Stimulated activated CD8-positive, alpha-beta memory T cell treated with anti-CD3 and anti-CD28 coated beads, Interleukin-15, amount 100 ng/mL, for 4 hours (primary cell): ENCODE results near the gene SLIT3.
"Not testable (repeated sequence)": the region's sequence is repeated elsewhere in the genome, so short reads cannot be mapped to it uniquely, and the experiment has no call there.

Source experiments
- DNase-seq, 2 donors: peaks; one replicate each; pipeline ENCODE4 v3.0.0-alpha.2; 2020; ENCODE audit warnings: low read depth in 2 of 2

SLIT3 gene

DNA sequence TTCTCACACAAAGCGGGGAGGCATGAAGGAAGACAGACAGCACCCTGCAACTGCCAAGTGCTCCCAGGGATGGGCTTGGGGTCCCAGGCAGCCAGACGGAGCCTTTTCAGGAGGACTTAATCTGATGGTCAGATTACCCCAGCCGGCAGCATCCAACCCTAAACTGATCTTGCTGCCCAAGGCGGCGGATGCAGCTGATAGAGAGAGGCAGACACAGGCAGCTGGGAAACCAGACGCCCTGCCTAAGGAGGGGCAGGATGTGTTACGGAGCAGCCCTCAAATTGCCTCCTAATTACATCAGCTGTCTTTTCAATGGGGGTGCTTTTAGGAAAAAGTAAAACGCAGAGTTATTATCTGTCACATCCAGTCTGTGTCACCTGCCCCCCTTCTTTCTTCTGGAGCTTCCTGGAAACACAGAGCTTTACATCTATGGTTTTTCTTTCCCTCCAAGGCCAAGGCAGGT is 530.9 kb downstream of the SLIT3 start:
- DNase-seq, result no peak

GRCh38 chr5:168768172-168768571 is 532.8 kb downstream of the SLIT3 start:
- DNase-seq, result no peak

GRCh38 chr5:168766426-168766700 is 534.6 kb downstream of the SLIT3 start:
- DNase-seq, result no peak

DNA sequence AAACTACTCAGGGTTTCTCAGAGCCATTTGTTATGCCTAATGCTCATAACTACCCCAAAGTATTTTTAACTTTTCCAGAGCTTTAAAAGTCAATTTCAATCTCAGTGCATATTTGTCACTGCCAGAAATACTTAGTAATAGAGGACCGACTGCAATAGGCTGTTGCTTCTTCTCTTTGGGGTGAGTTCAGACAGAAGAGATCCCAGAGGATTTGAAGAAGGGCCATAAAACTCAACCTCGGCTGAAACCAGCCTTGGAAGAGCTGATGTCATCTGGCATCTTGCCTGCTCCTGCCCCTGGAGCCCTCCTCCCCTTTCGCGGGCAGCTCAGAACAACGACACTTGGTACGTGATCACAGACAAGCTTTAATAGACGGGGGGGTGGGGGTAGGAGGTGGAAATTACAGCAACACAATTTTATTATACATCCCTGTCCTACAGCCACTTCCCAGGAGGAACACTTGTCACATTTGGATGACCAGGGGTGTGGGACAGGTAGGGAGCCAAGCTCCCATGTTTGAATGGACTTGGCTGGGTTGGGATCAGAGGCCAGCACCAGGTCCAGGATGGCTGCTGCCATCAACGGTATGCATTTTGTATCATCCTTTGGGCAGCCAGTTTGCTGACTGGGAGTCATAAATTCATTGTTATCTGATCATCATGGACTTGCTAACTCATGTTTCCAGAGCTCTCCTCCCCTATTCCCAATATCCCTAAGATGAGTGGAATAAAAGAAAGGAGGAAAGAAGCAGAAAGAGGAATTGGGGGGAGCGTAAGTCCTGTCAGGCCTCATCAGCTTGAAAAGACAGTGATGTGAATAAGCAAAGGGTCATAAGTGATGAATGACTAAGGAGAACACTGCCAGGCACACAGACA is 535.2 kb downstream of the SLIT3 start:
- DNase-seq, result no peak

- no peak for DNase-seq
Observed at GRCh38 chr5:168765086-168765550, 535.8 kb downstream of the SLIT3 start.

- DNase-seq, result no peak
Observed at GRCh38 chr5:168756453-168757391, 544.2 kb downstream of the SLIT3 start.

DNA sequence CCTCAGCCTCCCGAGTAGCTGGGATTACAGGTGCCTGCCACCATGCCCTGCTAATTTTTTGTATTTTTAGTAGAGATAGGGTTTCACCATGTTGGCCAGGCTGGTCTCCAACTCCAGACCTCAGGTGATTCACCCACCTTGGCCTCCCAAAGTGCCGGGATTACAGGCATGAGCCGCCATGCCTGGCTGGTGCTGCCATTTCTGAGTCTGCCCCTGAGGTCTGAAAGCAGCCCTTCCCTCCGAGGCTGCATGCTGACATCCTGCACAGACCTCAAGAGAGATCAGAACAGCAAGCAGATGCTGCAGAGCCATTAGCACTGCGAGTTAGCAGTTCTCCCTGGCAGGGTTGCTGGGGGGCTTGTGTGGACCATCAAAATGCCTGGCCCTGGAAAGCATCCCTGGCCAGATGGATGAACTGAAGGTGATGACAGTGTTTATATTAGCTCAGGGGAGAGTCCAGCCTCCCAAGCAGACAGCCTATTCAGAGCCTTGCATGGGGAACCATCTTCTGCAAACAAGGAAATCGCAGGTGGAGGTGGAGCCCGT is 545.3 kb downstream of the SLIT3 start:
- DNase-seq, result no peak

DNA sequence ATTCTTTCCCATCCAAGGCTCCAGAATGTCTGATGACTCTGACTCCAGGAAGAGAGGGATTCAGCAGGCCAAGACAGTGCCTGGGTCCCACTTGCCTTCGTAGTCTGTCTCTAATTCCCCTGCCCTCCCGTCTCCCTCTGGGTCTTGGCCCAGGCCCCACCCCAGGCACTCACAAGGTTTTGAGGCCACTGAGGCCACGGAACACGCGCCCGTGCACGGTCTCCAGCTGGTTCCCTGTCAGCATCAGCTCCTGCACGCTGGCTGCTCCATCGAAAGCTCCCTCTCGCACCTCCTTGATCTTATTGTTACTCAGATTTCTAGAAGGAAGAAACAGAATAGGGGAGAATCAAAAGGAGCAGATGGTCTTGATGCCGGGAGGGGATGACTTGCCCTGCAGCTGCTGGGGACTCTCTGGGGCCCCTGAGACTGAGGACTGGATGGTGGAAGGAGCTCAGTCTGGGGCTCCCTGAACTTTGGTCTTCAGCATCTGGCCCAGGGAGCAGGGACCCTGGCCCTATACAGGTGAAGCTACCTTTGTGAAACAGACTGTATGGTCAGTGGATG is 547.2 kb downstream of the SLIT3 start:
- no peak for DNase-seq

DNA sequence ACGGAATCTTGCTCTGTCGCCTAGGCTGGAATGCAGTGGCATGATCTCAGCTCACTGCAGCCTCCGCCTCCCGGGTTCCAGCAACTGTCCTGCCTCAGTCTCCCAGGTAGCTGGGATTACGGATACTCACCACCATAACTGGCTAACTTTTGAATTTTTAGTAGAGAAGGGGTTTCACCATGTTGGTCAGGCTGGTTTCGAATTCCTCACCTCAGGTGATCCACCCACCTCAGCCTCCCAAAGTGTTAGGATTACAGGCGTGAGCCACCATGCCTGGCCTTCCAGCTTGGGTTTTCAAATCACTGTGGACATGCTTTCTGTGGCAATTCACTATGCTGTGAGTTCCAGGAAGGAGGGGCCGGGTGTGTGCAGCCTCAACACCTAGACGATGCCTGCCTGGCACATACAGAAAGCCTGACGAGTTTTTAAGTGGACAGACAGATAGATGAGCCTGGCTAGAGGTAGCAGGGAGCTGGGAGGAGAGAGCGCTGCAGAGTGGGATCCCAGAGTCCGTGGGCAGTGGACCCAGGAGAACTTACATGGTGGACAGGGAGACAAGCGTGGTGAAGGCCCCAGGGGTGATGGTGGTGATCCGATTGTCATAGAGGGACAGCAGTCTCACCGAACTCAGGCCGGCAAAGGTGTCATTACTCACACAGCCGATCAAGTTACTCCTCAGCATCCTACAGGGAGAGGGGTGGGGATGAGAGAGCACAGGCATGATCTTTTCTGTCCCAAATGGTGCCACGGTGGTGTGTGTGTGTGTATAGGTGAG is 548.3 kb downstream of the SLIT3 start:
- DNase-seq, result no peak

- DNase-seq, result no peak
Observed at GRCh38 chr5:168752012-168752411, 548.9 kb downstream of the SLIT3 start.

- DNase-seq, result no peak
Observed at GRCh38 chr5:168750926-168751325, 550.0 kb downstream of the SLIT3 start.

DNA sequence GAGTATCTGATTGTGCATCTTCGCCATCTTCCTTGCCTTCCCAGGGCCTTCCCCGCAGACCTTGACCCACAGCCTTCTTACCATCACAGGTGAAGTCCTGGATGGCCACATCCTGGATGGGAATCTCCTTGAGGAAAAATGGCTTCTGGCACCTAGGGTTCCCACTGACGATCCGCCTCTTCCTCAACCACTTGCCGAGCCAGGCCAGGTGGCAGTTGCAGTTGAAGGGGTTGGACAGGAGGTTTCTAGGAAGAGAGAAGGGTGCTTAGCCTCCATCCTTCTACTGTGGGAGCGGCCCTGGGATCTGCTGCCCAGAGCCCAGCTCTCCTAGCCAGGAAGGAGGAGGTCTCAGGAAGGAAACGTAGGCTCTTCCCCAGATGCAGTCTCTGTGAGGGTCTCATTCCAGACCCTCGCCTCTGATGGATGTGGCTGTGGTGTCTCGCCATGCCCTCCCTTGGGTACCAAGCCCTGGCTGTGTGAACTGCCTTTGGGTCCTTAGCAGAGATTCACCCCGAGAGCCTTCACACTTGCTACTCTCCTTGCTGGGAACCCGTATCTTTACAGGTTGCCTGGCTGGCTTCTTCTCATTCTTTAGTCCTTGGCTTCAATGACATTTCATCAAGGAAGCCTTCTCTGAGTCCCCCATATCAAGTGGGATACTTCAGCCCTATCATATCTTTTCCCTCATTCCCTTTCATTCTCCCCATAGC is 551.4 kb downstream of the SLIT3 start:
- DNase-seq, result no peak

GRCh38 chr5:168747987-168748777 is 552.8 kb downstream of the SLIT3 start:
- no peak for DNase-seq

DNA sequence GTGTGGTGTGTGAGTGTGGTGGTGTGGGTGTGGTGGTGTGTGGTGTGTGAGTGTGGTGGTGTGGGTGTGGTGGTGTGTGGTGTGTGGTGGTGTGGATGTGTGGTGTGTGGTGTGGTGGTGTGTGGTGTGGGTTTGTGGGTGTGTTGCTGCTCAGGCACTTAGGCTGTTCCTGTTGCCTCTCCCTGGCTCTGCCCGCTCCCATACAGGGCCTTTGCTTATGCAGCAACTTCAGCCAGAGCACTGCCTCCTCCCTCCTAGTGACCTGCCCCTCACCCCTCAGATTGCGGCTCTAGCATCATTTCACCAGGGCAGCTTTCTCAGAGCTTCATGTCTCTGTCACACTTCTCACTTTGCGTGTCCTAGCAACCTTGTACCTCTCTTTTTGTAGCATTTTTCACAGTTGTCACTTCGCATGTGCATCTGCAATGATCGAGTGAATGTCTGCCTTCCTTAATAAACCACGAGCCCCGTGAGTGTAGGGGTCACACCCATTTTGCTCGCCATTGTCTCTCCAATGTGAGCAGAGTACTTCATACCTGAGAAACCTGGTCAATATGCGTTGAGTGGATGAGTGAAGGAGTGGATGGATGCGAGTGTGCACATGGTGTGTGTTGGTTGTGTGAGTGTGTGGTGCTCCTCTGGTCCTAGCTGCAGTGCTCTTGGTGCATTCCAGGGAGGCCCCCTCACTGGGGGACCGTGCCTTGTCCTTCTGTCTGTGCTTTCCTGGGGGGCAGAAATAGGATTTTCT is 553.9 kb downstream of the SLIT3 start:
- no peak for DNase-seq

GRCh38 chr5:168746126-168746892 is 554.6 kb downstream of the SLIT3 start:
- DNase-seq, result not testable (repeated sequence)

- no peak for DNase-seq
Observed at GRCh38 chr5:168743617-168744016, 557.3 kb downstream of the SLIT3 start.

DNA sequence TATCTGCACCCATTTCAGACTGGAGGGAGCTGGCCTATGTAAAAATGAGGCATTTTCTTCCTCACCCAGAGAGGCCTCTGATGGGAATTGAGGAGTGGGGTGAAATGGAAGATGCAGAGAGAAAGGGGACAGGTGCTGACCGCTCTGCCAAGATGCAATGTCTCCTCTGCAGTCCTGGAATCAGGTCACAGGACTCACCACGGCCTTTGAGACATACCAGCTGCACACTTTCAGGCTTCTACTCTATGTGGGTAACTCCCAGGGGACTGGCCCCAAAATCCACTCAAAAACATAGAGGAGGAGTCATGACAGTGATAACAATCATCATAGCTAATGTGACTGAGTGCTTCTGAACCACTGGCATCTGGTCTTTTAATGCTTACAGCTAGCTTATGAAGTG is 558.6 kb downstream of the SLIT3 start:
- DNase-seq, result not testable (repeated sequence)

DNA sequence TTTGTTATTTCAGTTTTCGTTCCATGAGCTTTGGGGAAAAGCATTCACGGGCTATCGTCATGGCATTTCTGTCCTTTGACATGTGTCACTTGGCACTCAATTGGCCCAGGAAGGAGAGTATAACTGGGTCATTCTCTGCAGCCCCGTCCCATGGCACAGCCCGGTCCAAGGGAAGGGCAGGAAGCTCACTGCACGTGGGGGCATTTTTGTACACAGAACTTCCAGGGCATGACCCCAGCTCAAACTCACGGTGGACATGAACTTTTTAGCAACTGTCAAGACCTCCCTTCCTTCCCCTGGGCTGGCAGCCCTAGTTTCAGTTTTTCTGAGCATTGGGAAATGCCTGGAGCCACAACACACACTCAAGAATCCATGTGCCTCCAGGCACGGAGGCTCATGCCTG is 560.1 kb downstream of the SLIT3 start:
- DNase-seq, result no peak
